Suppressor macrophage treated with lipopolysaccharide for 1 hour (primary cell): ENCODE measurements around the gene SPN.
"Not testable (repeated sequence)": the region's sequence is repeated elsewhere in the genome, so short reads cannot be mapped to it uniquely, and the experiment has no call there.

Experiments
- DNase-seq, 3 donors: peaks; one replicate each; pipeline ENCODE4 v3.0.0-alpha.2; 2020 to 2022

Gene SPN

GRCh38 chr16:29707160-29707559 is 44.1 kb downstream of the SPN start:
- DNase-seq, result not testable (repeated sequence)

GRCh38 chr16:29708917-29709600 is 46.0 kb downstream of the SPN start:
- no peak for DNase-seq

- not testable (repeated sequence) for DNase-seq
Observed at GRCh38 chr16:29709657-29710056, 46.6 kb downstream of the SPN start.

- DNase-seq, result peak; percentile 76 to 88 (median 85)
Observed at GRCh38 chr16:29710227-29711219, 47.5 kb downstream of the SPN start.

GRCh38 chr16:29712809-29713208 is 49.8 kb downstream of the SPN start:
- DNase-seq, result no peak

- no peak for DNase-seq
Observed at GRCh38 chr16:29714396-29714795, 51.3 kb downstream of the SPN start.

GRCh38 chr16:29714972-29715371 is 51.9 kb downstream of the SPN start:
- DNase-seq, result no peak

GRCh38 chr16:29717113-29717512 is 54.1 kb downstream of the SPN start:
- no peak for DNase-seq

GRCh38 chr16:29719063-29719462 is 56.0 kb downstream of the SPN start:
- no peak for DNase-seq
